Common myeloid progenitor, CD34-positive (primary cell): Measurements from ENCODE around the gene ATXN7L1.
A peak's percentile ranks its signal among the peaks of the same experiment; 100 is the strongest.

ENCODE experiments used
- CTCF ChIA-PET: fragments of 350-600 bp; sonication (Branson Sonifier 250); formaldehyde crosslinking; loops from one replicate; lab custom pipeline; 2021; ENCODE audit warnings: antibody characterized with exemption; lab: Charles Lee
- POLR2A ChIA-PET: fragments of 350-600 bp; sonication (Branson Sonifier 250); formaldehyde crosslinking; loops from one replicate; lab custom pipeline; 2021; ENCODE audit warnings: antibody characterized with exemption; lab: Charles Lee
- DNase-seq, 3 donors: peaks; one replicate each; pipeline versions ENCODE4 v3.0.0 to v3.0.0-alpha.2; 2013
- H3K27ac ChIP-seq, 2 experiments: 1 replicate in 1 of 2; 2 replicates in 1 of 2; pipeline ENCODE4 v1.7.0; 2013; ENCODE audit warnings: inconsistent platforms in 2 of 2, low read length in 2 of 2, mild to moderate bottlenecking in 2 of 2, low read depth in 1 of 2, moderate library complexity in 1 of 2; ENCODE audit not compliant: severe bottlenecking in 2 of 2, insufficient read depth in 1 of 2, poor library complexity in 1 of 2
- H3K27me3 ChIP-seq, 5 experiments: replicated peaks in 2 of 5; 1 replicate in 3 of 5; 2 replicates in 2 of 5; pipeline versions ENCODE4 v1.6.1 to v1.7.0; 2013; ENCODE audit warnings: low read length in 4 of 5, mild to moderate bottlenecking in 2 of 5, moderate library complexity in 2 of 5, inconsistent platforms in 1 of 5; ENCODE audit not compliant: insufficient read depth in 5 of 5, control insufficient read depth in 4 of 5
- H3K36me3 ChIP-seq, 4 experiments: 1 replicate in 2 of 4; 2 replicates in 2 of 4; pipeline versions ENCODE4 v1.6.1 to v1.7.0; 2013; ENCODE audit warnings: low read length in 3 of 4, control low read depth in 1 of 4, mild to moderate bottlenecking in 1 of 4; ENCODE audit not compliant: control insufficient read depth in 4 of 4, insufficient read depth in 4 of 4
- H3K4me1 ChIP-seq, 4 experiments: 1 replicate in 3 of 4; 2 replicates in 1 of 4; pipeline versions ENCODE4 v1.6.1 to v1.7.1; 2013; ENCODE audit warnings: low read length in 3 of 4, mild to moderate bottlenecking in 3 of 4, control low read depth in 1 of 4, inconsistent platforms in 1 of 4, moderate library complexity in 1 of 4; ENCODE audit not compliant: control insufficient read depth in 4 of 4, insufficient read depth in 4 of 4; ENCODE audit errors: control extremely low read depth in 1 of 4
- H3K4me3 ChIP-seq, 7 experiments: 1 replicate in 4 of 7; 2 replicates in 3 of 7; pipeline versions ENCODE4 v1.5.1 to v1.7.0; 2013; ENCODE audit warnings: mild to moderate bottlenecking in 7 of 7, low read length in 6 of 7, moderate library complexity in 6 of 7, inconsistent platforms in 2 of 7, low read depth in 2 of 7, control low read depth in 1 of 7; ENCODE audit not compliant: insufficient read depth in 4 of 7, control insufficient read depth in 1 of 7; ENCODE audit errors: extremely low read depth in 1 of 7
- H3K9me3 ChIP-seq, 5 experiments: 1 replicate in 4 of 5; 2 replicates in 1 of 5; pipeline versions ENCODE4 v1.6.1 to v1.7.1; 2013; ENCODE audit warnings: low read length in 4 of 5, mild to moderate bottlenecking in 2 of 5, inconsistent platforms in 1 of 5, low read depth in 1 of 5, moderate library complexity in 1 of 5; ENCODE audit not compliant: control insufficient read depth in 4 of 5, insufficient read depth in 2 of 5; ENCODE audit errors: control extremely low read depth in 1 of 5
- WGBS: methylation state at CpG from one replicate; pipeline ENCODE4 v1.1.5; 2013; ENCODE audit not compliant: insufficient coverage; 5-methylcytosine and 5-hydroxymethylcytosine counted together

ATXN7L1 gene

DNA sequence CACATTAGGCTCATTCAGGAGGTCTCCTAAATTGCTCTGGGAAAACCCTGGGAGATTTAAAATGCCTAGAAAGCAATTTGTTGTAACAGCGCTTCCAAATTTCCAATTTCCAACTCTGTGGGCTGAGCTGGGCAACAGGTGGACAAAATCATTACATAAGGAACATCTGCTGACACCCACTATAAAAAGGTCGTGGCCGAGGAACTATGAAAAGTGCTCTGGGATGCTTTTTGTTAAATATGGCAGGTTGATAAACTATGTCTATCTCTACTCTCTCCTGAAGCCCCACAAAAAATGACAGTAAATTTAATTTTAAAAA lies 45.1 kb downstream of the ATXN7L1 start:
- H3K27ac ChIP-seq = no peak overlapping the region
- no CpG with 5 or more reads among the region's 3 CpGs for WGBS
- no peaks in the 10 kb centered on the region for H3K9me3 ChIP-seq
- DNase-seq = no peak
- no peaks in the 10 kb centered on the region for H3K4me1 ChIP-seq
- H3K4me3 ChIP-seq = no peak overlapping the region
- CTCF ChIA-PET = interaction anchor here (1.5 to 2.4 kb wide), 2 partner anchors 9 to 20 kb away, joined by 4 to 5 read pairs; no protein-coding TSS in a partner anchor
- no peaks in the 10 kb centered on the region for H3K27me3 ChIP-seq
- POLR2A ChIA-PET = no interaction called here
- H3K36me3 ChIP-seq = no peaks in the 10 kb centered on the region

DNA sequence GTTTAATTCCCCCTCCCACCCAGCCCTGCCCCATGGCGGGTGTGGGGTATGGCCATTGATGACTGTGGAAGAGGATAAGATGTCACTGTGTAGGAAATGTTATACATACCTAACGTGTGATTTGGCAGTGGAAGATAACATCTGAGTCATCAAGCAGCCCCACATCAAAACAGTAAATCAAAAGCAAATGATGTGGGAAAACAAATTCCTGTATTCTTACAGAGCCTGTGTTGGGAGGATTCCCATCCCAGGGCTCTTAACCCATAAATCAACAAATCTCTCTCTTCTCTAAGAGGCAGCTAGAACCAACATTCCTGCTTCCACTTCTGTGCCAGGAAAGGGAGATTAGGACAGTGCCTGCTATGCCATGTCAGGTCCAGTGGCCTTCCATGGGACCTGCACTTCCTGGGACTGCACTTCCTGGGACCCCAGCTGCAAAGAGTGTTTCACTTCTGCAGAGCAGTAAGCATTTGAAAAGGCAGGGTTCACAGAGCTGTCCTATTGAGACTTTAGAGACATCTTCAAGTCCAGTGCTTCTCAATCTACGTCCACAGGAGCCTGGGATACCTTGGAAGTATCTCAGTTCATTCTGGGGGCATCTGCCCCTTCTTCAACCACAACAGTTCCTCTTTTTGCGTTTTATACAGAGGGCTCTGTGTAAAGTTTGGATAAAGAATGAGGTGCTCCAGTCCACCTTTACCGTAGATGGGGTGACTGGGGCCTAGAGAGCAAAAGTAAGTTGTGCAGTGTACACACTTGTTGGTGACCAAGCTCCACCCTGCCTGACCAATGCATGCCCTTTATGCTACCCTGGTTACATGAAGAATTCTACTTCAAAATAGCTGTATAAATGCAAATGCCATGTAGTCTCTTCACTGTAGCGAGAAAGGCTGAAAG lies 45.7 kb downstream of the ATXN7L1 start:
- Histone ChIP-seq H3K4me3 (no peak overlapping the region), H3K27ac (no peak overlapping the region), H3K4me1 (no peaks in the 10 kb centered on the region), H3K36me3 (no peaks in the 10 kb centered on the region), H3K9me3 (no peaks in the 10 kb centered on the region), H3K27me3 (no peaks in the 10 kb centered on the region)
- ChIA-PET POLR2A (no interaction called here), CTCF (interaction anchor here (2.4 kb wide), 1 partner anchor 20 kb away, joined by 5 read pairs; no protein-coding TSS in a partner anchor)
- DNase-seq = peak in 1 of 3 donors; percentile 14
- WGBS = 59% methylated on average over 4 of the region's 6 CpGs

DNA sequence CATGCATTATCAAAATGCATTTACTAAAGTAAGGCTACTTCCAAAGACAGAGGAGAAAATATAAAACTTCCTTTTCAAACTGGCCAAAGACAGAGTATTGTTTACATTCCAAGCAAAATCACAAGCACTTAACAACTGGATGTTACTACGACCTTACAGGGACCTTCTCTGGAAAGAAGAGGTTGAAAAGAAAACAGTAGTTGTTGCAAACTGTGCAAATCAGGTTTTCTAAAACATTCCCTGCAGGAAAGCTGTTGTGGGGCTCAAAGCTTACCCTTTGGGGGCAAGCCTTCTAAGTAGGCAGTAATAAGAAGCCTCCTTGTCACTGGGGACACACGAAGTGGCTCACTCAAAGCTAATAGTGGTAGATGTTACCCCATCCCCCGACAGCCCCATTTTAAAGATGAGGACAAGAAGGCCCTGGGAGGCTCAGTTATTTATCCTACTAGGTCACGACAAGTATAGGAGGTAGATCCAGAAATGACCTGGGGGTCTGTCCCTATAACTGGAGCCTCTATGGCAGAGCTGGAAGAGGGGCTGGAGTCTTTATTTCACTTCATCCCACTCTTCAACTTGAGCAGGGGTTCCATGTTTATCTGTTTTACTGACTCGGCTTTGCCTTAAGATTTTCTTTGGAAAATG lies 46.6 kb downstream of the ATXN7L1 start:
- H3K4me3 ChIP-seq = no peak overlapping the region
- POLR2A ChIA-PET = no interaction called here
- no peaks in the 10 kb centered on the region for H3K4me1 ChIP-seq
- H3K9me3 ChIP-seq = no peaks in the 10 kb centered on the region
- 96% methylated on average over 4 of the region's 5 CpGs for whole genome bisulfite sequencing
- no peaks in the 10 kb centered on the region for H3K36me3 ChIP-seq
- no peaks in the 10 kb centered on the region for H3K27me3 ChIP-seq
- DNase-seq = no peak
- CTCF ChIA-PET = interaction anchor here (0.9 to 2.4 kb wide), 2 partner anchors 11 to 21 kb away, joined by 3 to 5 read pairs; no protein-coding TSS in a partner anchor
- H3K27ac ChIP-seq = no peak overlapping the region

DNA sequence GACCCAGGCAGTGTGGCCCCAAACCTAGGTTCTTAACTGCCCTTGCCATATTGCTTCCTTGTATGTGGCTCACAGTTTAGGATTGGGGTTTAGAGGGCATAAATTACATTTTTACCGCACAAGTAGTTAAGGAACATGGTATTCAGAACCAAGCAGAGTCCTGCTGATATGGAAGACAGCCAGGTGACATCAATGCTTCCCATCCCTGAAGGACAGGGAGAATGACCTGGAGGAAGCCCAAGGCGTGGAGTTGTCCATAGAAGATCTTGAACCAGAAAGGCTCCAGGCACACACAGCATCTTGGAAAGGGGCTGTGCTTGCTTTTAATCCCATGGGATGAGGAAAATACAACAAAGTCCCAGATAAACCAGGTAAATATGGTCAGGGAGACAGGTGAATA lies 48.3 kb downstream of the ATXN7L1 start:
- no peaks in the 10 kb centered on the region for H3K4me1 ChIP-seq

DNA sequence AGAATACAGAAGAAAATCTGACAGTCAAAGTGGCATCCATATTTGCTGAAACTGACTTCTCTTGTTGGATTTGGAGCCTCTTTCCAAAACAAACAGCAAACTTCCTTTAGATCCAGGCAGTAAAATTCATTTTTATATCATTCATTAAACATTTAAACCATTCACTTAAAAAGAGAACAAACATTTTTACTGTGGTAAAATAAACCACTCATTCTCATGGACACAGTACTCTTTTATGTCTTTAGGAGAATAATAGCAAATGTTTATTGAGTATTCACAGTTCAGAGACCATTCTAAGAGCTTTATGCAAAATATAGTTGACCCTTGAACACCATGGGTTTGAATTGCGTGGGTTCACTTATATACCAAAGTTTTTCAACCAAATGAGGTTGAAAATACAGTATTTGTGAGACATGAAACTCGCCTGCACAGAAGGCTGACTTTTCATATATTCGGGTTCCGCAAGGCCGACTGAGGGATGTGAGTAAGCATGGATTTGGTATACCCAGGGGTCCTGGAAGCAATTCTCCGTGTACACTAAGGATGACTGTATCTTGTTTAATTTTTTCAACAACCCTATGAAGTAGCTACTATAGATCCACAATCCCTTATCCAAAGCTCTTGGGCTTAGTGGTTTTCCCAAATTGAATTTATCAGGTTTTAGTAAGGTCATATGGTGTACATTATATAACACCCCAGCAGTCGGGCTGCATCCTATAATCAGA lies 49.1 kb downstream of the ATXN7L1 start:
- POLR2A ChIA-PET = no interaction called here
- CTCF ChIA-PET = no interaction called here

More for the DNA sequence above, 48.3 kb downstream of the ATXN7L1 start:
- Histone ChIP-seq H3K36me3 (no peaks in the 10 kb centered on the region), H3K4me3 (no peak overlapping the region), H3K9me3 (peaks cover 0 to 4% (median 0%) of the 10 kb centered on the region in 5 experiments), H3K27ac (no peak overlapping the region), H3K27me3 (no peaks in the 10 kb centered on the region)
- POLR2A ChIA-PET = no interaction called here
- CTCF ChIA-PET = interaction anchor here (1.1 kb wide), 1 partner anchor 19 kb away, joined by 3 read pairs; no protein-coding TSS in a partner anchor
- WGBS = 100% methylated on average over 2 of the region's 2 CpGs
- DNase-seq = no peak

DNA sequence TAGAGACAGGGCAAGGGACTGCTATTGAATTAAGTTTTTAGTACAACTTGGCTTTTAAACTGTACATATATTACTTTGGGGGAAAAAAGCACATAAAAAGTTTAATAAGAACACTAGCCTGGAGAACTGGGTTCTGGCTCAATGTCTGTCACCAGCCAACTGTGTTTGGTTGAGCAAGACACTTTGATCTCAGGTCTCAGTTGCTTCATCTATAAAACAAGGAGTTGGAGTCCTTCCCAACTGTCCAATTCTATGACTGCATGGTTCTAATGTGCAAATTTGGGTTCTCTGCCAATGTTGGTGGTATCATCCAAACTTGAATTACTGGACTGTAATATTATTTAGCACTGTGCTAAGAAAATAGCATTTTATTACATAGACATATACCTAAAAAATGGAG lies 50.3 kb downstream of the ATXN7L1 start:
- Histone ChIP-seq H3K36me3 (no peaks in the 10 kb centered on the region), H3K4me3 (no peak overlapping the region), H3K9me3 (peaks cover 0 to 4% (median 0%) of the 10 kb centered on the region in 5 experiments), H3K4me1 (no peaks in the 10 kb centered on the region), H3K27me3 (no peaks in the 10 kb centered on the region), H3K27ac (no peak overlapping the region)
- no peak for DNase-seq
- POLR2A ChIA-PET = no interaction called here
- CTCF ChIA-PET = no interaction called here

More for the DNA sequence above, 49.1 kb downstream of the ATXN7L1 start:
- no peak for DNase-seq
- WGBS = 97% methylated on average over 5 of the region's 7 CpGs
- no peaks in the 10 kb centered on the region for H3K27me3 ChIP-seq
- H3K27ac ChIP-seq = no peak overlapping the region
- H3K36me3 ChIP-seq = no peaks in the 10 kb centered on the region
- peaks cover 0 to 4% (median 0%) of the 10 kb centered on the region in 5 experiments for H3K9me3 ChIP-seq
- H3K4me3 ChIP-seq = no peak overlapping the region
- H3K4me1 ChIP-seq = no peaks in the 10 kb centered on the region
